Stimulated activated naive B cell treated with anti-CD40 and anti-IgM and Interleukin-4, amounts not matched to agents 10 μg/mL and 1 μg/mL and 100 μg/mL, for 72 hours (primary cell): ENCODE results near the gene SMOC2.

Source experiments
- ATAC-seq, 2 donors: fragments of 150-1000 bp; cut with Tn5 transposase; replicated peaks; 2 replicates each; pipeline ENCODE4 v1.10.0; 2021; ENCODE audit warnings: moderate library complexity in 1 of 2
- DNase-seq: peaks from one replicate; pipeline ENCODE4 v3.0.0; 2021
- H3K27ac Mint-ChIP-seq: one replicate; pipeline ENCODE4 v1.8.0; 2022; ENCODE audit warnings: mild to moderate bottlenecking, mixed read lengths
- H3K27me3 Mint-ChIP-seq, 2 donors: one replicate each; pipeline ENCODE4 v1.8.0; 2022; ENCODE audit warnings: mixed read lengths in 2 of 2
- H3K36me3 Mint-ChIP-seq, 2 donors: one replicate each; pipeline ENCODE4 v1.8.0; 2022; ENCODE audit warnings: mixed read lengths in 2 of 2, mild to moderate bottlenecking in 1 of 2
- H3K4me1 Mint-ChIP-seq, 2 donors: one replicate each; pipeline ENCODE4 v1.8.0; 2022; ENCODE audit warnings: mixed read lengths in 2 of 2, mild to moderate bottlenecking in 1 of 2
- H3K4me3 Mint-ChIP-seq, 2 donors: one replicate each; pipeline ENCODE4 v1.8.0; 2022; ENCODE audit warnings: mild to moderate bottlenecking in 2 of 2, mixed read lengths in 2 of 2, moderate library complexity in 1 of 2
- H3K9me3 Mint-ChIP-seq, 2 donors: one replicate each; pipeline ENCODE4 v1.8.0; 2022; ENCODE audit warnings: mixed read lengths in 2 of 2, mild to moderate bottlenecking in 1 of 2

SMOC2 gene

GRCh38 chr6:168596344-168596743, 155.4 kb downstream of the SMOC2 start:
- no peaks in the 10 kb centered on the region for H3K4me1 Mint-ChIP-seq
- no peaks in the 10 kb centered on the region for H3K36me3 Mint-ChIP-seq
- ATAC-seq (no peak), DNase-seq (no peak)
- H3K9me3 Mint-ChIP-seq: peaks cover 5 to 11% of the 10 kb centered on the region in 2 donors
- no peak overlapping the region for H3K4me3 Mint-ChIP-seq
- no peaks in the 10 kb centered on the region for H3K27me3 Mint-ChIP-seq
- no peak overlapping the region for H3K27ac Mint-ChIP-seq

GRCh38 chr6:168597471-168597875, 156.5 kb downstream of the SMOC2 start:
- no peak overlapping the region for H3K27ac Mint-ChIP-seq
- H3K4me1 Mint-ChIP-seq: no peaks in the 10 kb centered on the region
- no peak overlapping the region for H3K4me3 Mint-ChIP-seq
- no peaks in the 10 kb centered on the region for H3K36me3 Mint-ChIP-seq
- H3K9me3 Mint-ChIP-seq: peaks cover 5 to 15% of the 10 kb centered on the region in 2 donors
- ATAC-seq (no peak), DNase-seq (no peak)
- H3K27me3 Mint-ChIP-seq: no peaks in the 10 kb centered on the region

- Mint-ChIP-seq H3K36me3 (no peaks in the 10 kb centered on the region), H3K4me1 (no peaks in the 10 kb centered on the region), H3K4me3 (no peak overlapping the region), H3K9me3 (peaks cover 5 to 17% of the 10 kb centered on the region in 2 donors), H3K27me3 (no peaks in the 10 kb centered on the region), H3K27ac (no peak overlapping the region)
- DNase-seq: no peak
- ATAC-seq: no peak
Measured at GRCh38 chr6:168598251-168599117, 157.5 kb downstream of the SMOC2 start.

GRCh38 chr6:168599118-168599494, 158.1 kb downstream of the SMOC2 start:
- H3K27ac Mint-ChIP-seq: no peak overlapping the region
- no peaks in the 10 kb centered on the region for H3K4me1 Mint-ChIP-seq
- H3K27me3 Mint-ChIP-seq: no peaks in the 10 kb centered on the region
- DNase-seq (no peak), ATAC-seq (no peak)
- peaks cover 5 to 17% of the 10 kb centered on the region in 2 donors for H3K9me3 Mint-ChIP-seq
- H3K4me3 Mint-ChIP-seq: no peak overlapping the region
- H3K36me3 Mint-ChIP-seq: no peaks in the 10 kb centered on the region

- Mint-ChIP-seq H3K36me3 (no peaks in the 10 kb centered on the region), H3K4me1 (no peaks in the 10 kb centered on the region), H3K9me3 (peaks cover 5 to 17% of the 10 kb centered on the region in 2 donors), H3K27ac (no peak overlapping the region), H3K27me3 (no peaks in the 10 kb centered on the region), H3K4me3 (no peak overlapping the region)
- ATAC-seq: no peak
- no peak for DNase-seq
Measured at GRCh38 chr6:168599769-168600330, 158.9 kb downstream of the SMOC2 start.

- Mint-ChIP-seq H3K9me3 (peaks cover 4 to 17% of the 10 kb centered on the region in 2 donors), H3K4me3 (no peak overlapping the region), H3K27ac (no peak overlapping the region), H3K4me1 (no peaks in the 10 kb centered on the region), H3K27me3 (no peaks in the 10 kb centered on the region), H3K36me3 (no peaks in the 10 kb centered on the region)
- no peak for ATAC-seq
- DNase-seq: no peak
Measured at GRCh38 chr6:168600381-168600780, 159.4 kb downstream of the SMOC2 start.

GRCh38 chr6:168601111-168601510, 160.1 kb downstream of the SMOC2 start:
- ATAC-seq (no peak), DNase-seq (no peak)
- H3K27me3 Mint-ChIP-seq: no peaks in the 10 kb centered on the region
- no peak overlapping the region for H3K4me3 Mint-ChIP-seq
- no peaks in the 10 kb centered on the region for H3K36me3 Mint-ChIP-seq
- peaks cover 4 to 17% of the 10 kb centered on the region in 2 donors for H3K9me3 Mint-ChIP-seq
- no peak overlapping the region for H3K27ac Mint-ChIP-seq
- H3K4me1 Mint-ChIP-seq: no peaks in the 10 kb centered on the region

GRCh38 chr6:168601546-168601945, 160.6 kb downstream of the SMOC2 start:
- no peaks in the 10 kb centered on the region for H3K36me3 Mint-ChIP-seq
- H3K4me1 Mint-ChIP-seq: no peaks in the 10 kb centered on the region
- ATAC-seq (no peak), DNase-seq (no peak)
- no peak overlapping the region for H3K4me3 Mint-ChIP-seq
- H3K27me3 Mint-ChIP-seq: no peaks in the 10 kb centered on the region
- H3K27ac Mint-ChIP-seq: no peak overlapping the region
- H3K9me3 Mint-ChIP-seq: peaks cover 4 to 17% of the 10 kb centered on the region in 2 donors

GRCh38 chr6:168602576-168602975, 161.6 kb downstream of the SMOC2 start:
- Mint-ChIP-seq H3K27me3 (no peaks in the 10 kb centered on the region), H3K9me3 (peaks cover 4 to 17% of the 10 kb centered on the region in 2 donors), H3K27ac (no peak overlapping the region), H3K36me3 (no peaks in the 10 kb centered on the region), H3K4me3 (no peak overlapping the region), H3K4me1 (no peaks in the 10 kb centered on the region)
- ATAC-seq: no peak
- no peak for DNase-seq

GRCh38 chr6:168603234-168603633, 162.2 kb downstream of the SMOC2 start:
- Mint-ChIP-seq H3K4me3 (no peak overlapping the region), H3K9me3 (peaks cover 4 to 17% of the 10 kb centered on the region in 2 donors), H3K36me3 (no peaks in the 10 kb centered on the region), H3K27ac (no peak overlapping the region), H3K4me1 (no peaks in the 10 kb centered on the region), H3K27me3 (no peaks in the 10 kb centered on the region)
- DNase-seq: no peak
- ATAC-seq: no peak

GRCh38 chr6:168605964-168606363, 165.0 kb downstream of the SMOC2 start:
- H3K9me3 Mint-ChIP-seq: peaks cover 0 to 6% of the 10 kb centered on the region in 2 donors
- H3K27me3 Mint-ChIP-seq: no peaks in the 10 kb centered on the region
- ATAC-seq (no peak), DNase-seq (no peak)
- no peak overlapping the region for H3K4me3 Mint-ChIP-seq
- no peaks in the 10 kb centered on the region for H3K4me1 Mint-ChIP-seq
- no peaks in the 10 kb centered on the region for H3K36me3 Mint-ChIP-seq
- H3K27ac Mint-ChIP-seq: no peak overlapping the region

- Mint-ChIP-seq H3K27me3 (no peaks in the 10 kb centered on the region), H3K9me3 (peaks cover 0 to 6% of the 10 kb centered on the region in 2 donors), H3K36me3 (no peaks in the 10 kb centered on the region), H3K4me1 (no peaks in the 10 kb centered on the region), H3K27ac (no peak overlapping the region), H3K4me3 (no peak overlapping the region)
- ATAC-seq (no peak), DNase-seq (no peak)
Measured at GRCh38 chr6:168606722-168607121, 165.7 kb downstream of the SMOC2 start.

GRCh38 chr6:168607272-168608112, 166.5 kb downstream of the SMOC2 start:
- H3K27ac Mint-ChIP-seq: no peak overlapping the region
- no peaks in the 10 kb centered on the region for H3K27me3 Mint-ChIP-seq
- no peak overlapping the region for H3K4me3 Mint-ChIP-seq
- DNase-seq: no peak
- H3K36me3 Mint-ChIP-seq: no peaks in the 10 kb centered on the region
- H3K4me1 Mint-ChIP-seq: no peaks in the 10 kb centered on the region
- H3K9me3 Mint-ChIP-seq: peaks cover 0 to 2% of the 10 kb centered on the region in 2 donors
- no peak for ATAC-seq

- H3K4me1 Mint-ChIP-seq: no peaks in the 10 kb centered on the region
- no peak overlapping the region for H3K27ac Mint-ChIP-seq
- H3K4me3 Mint-ChIP-seq: no peak overlapping the region
- no peaks in the 10 kb centered on the region for H3K27me3 Mint-ChIP-seq
- H3K36me3 Mint-ChIP-seq: no peaks in the 10 kb centered on the region
- H3K9me3 Mint-ChIP-seq: peaks cover 0 to 2% of the 10 kb centered on the region in 2 donors
- DNase-seq: no peak
- ATAC-seq: no peak
Measured at GRCh38 chr6:168608113-168608400, 167.1 kb downstream of the SMOC2 start.
